H1 (cell line): Measurements from ENCODE around the gene IL1RL1. TPM values are rescaled to one million over a fixed set of nuclear protein-coding genes. Genes with fewer than 3 reads are reported as not detected.

Source experiments
- CTCF ChIA-PET: fragments of 300-600 bp; sonication (Branson Sonifier 250); formaldehyde crosslinking; loops from one replicate; lab custom pipeline; 2021; ENCODE audit not compliant: partially characterized antibody; lab: Charles Lee
- POLR2A ChIA-PET: fragments of 300-600 bp; sonication (Branson Sonifier 250); formaldehyde crosslinking; loops from one replicate; lab custom pipeline; 2021; ENCODE audit warnings: inconsistent platforms; ENCODE audit not compliant: partially characterized antibody; lab: Charles Lee
- DNase-seq, 2 experiments: peaks; one replicate each; pipeline versions ENCODE4 v3.0.0 to v3.0.0-alpha.2; 2010 to 2022; ENCODE audit warnings: low spot score in 2 of 2, low read depth in 1 of 2, mixed read lengths in 1 of 2
- FAIRE-seq: peaks from 2 replicates; lab custom pipeline; 2011; peaks lifted over from hg19 to GRCh38; lab: Jason Lieb, UNC
- H2AFZ ChIP-seq: 2 replicates; pipeline ENCODE4 v1.8.1; 2012; ENCODE audit warnings: low read length, inconsistent platforms
- H2AK5ac ChIP-seq: 2 replicates; pipeline ENCODE4 v1.6.1; 2013; ENCODE audit warnings: low read depth, low read length
- H2BK120ac ChIP-seq: replicated peaks from 2 replicates; pipeline ENCODE3; 2013; ENCODE audit warnings: low read depth, low read length, inconsistent platforms
- H2BK12ac ChIP-seq: 2 replicates; pipeline ENCODE4 v1.6.1; 2013; ENCODE audit warnings: low read depth, low read length
- H2BK15ac ChIP-seq: 2 replicates; pipeline ENCODE4 v1.6.1; 2013; ENCODE audit warnings: low read length
- H2BK20ac ChIP-seq: 2 replicates; pipeline ENCODE4 v1.6.1; 2013; ENCODE audit warnings: low read length
- H2BK5ac ChIP-seq: 2 replicates; pipeline ENCODE4 v1.6.1; 2013; ENCODE audit warnings: low read depth, low read length
- H3K14ac ChIP-seq: 2 replicates; pipeline ENCODE4 v1.6.1; 2013; ENCODE audit warnings: inconsistent platforms; ENCODE audit not compliant: insufficient read length
- H3K18ac ChIP-seq: 2 replicates; pipeline ENCODE4 v1.6.1; 2013; ENCODE audit warnings: low read length; ENCODE audit errors: extremely low read depth
- H3K23ac ChIP-seq: 2 replicates; pipeline ENCODE4 v1.6.1; 2013; ENCODE audit warnings: inconsistent platforms; ENCODE audit not compliant: insufficient read length
- H3K23me2 ChIP-seq: 2 replicates; pipeline ENCODE4 v1.6.1; 2013; ENCODE audit warnings: low read depth, low read length
- H3K27ac ChIP-seq: 2 replicates; pipeline ENCODE4 v1.6.1; 2011; ENCODE audit warnings: low read depth, low read length, inconsistent platforms
- H3K27me3 ChIP-seq, 4 experiments: replicated peaks in 1 of 4; 1 replicate in 1 of 4; 2 replicates in 3 of 4; pipeline versions ENCODE4 v1.6.1 to v1.8.1; 2011 to 2013; ENCODE audit warnings: low read length in 3 of 4, mild to moderate bottlenecking in 3 of 4, inconsistent platforms in 2 of 4, mixed read lengths in 2 of 4, moderate library complexity in 1 of 4; ENCODE audit not compliant: control insufficient read depth in 3 of 4, insufficient read depth in 3 of 4; ENCODE audit errors: extremely low read depth in 1 of 4
- H3K36me3 ChIP-seq, 4 experiments: 2 replicates each; pipeline versions ENCODE4 v1.6.1 to v1.8.1; 2011 to 2013; ENCODE audit warnings: mild to moderate bottlenecking in 4 of 4, low read length in 3 of 4, moderate library complexity in 2 of 4, control low read depth in 1 of 4, inconsistent platforms in 1 of 4; ENCODE audit not compliant: insufficient read depth in 4 of 4, control insufficient read depth in 2 of 4
- H3K4ac ChIP-seq: replicated peaks from 2 replicates; pipeline ENCODE3; 2013; ENCODE audit warnings: low read length, low read depth, mixed read lengths, inconsistent platforms; ENCODE audit not compliant: insufficient read length
- H3K4me1 ChIP-seq, 4 experiments: replicated peaks in 1 of 4; 1 replicate in 1 of 4; 2 replicates in 3 of 4; pipeline versions ENCODE4 v1.6.1 to v1.8.1; 2011 to 2013; ENCODE audit warnings: low read length in 3 of 4, inconsistent platforms in 2 of 4, mixed read lengths in 1 of 4; ENCODE audit not compliant: insufficient read depth in 4 of 4, control insufficient read depth in 3 of 4
- H3K4me2 ChIP-seq, 2 experiments: 2 replicates each; pipeline versions ENCODE4 v1.6.1 to v1.8.1; 2011 to 2013; ENCODE audit warnings: low read depth in 2 of 2, low read length in 2 of 2, control low read depth in 1 of 2, inconsistent platforms in 1 of 2, mild to moderate bottlenecking in 1 of 2; ENCODE audit not compliant: insufficient read depth in 1 of 2
- H3K4me3 ChIP-seq, 4 experiments: fragments of 200-600, 300-600 bp in 1 of 4; sonication (generic), shearing (Covaris generic), sonication (Bioruptor Twin) in 1 of 4; 2 replicates each; pipeline versions ENCODE4 v1.5.1 to v1.8.1; 2011 to 2016; ENCODE audit warnings: low read length in 4 of 4, low read depth in 3 of 4, control low read depth in 2 of 4, inconsistent platforms in 2 of 4, mild to moderate bottlenecking in 2 of 4, mixed read lengths in 1 of 4, moderate library complexity in 1 of 4; ENCODE audit not compliant: insufficient read depth in 2 of 4; ENCODE audit errors: extremely low read depth in 1 of 4
- H3K56ac ChIP-seq: replicated peaks from 2 replicates; pipeline ENCODE3; 2013; ENCODE audit warnings: low read depth, mild to moderate bottlenecking, mixed read lengths, low read length, inconsistent platforms; ENCODE audit not compliant: insufficient read length
- H3K79me1 ChIP-seq: 2 replicates; pipeline ENCODE4 v1.6.1; 2013; ENCODE audit warnings: low read depth, low read length, control low read depth
- H3K79me2 ChIP-seq, 2 experiments: 2 replicates each; pipeline versions ENCODE4 v1.6.1 to v1.8.1; 2012 to 2013; ENCODE audit warnings: low read length in 2 of 2, mild to moderate bottlenecking in 2 of 2, inconsistent platforms in 1 of 2; ENCODE audit not compliant: insufficient read depth in 2 of 2, control insufficient read depth in 1 of 2
- H3K9ac ChIP-seq, 4 experiments: replicated peaks in 1 of 4; 1 replicate in 1 of 4; 2 replicates in 3 of 4; pipeline versions ENCODE4 v1.6.1 to v1.8.1; 2011 to 2013; ENCODE audit warnings: low read depth in 3 of 4, low read length in 3 of 4, control low read depth in 2 of 4, mild to moderate bottlenecking in 2 of 4, moderate library complexity in 2 of 4, inconsistent platforms in 1 of 4; ENCODE audit errors: extremely low read depth in 1 of 4
- H3K9me3 ChIP-seq, 2 experiments: 2 replicates each; pipeline versions ENCODE4 v1.6.1 to v1.8.1; 2012 to 2013; ENCODE audit warnings: mild to moderate bottlenecking in 2 of 2, moderate library complexity in 2 of 2, control low read depth in 1 of 2, inconsistent platforms in 1 of 2, low read depth in 1 of 2, low read length in 1 of 2, mixed read lengths in 1 of 2; ENCODE audit not compliant: insufficient read depth in 2 of 2
- H4K20me1 ChIP-seq, 2 experiments: replicated peaks in 1 of 2; 2 replicates each; pipeline versions ENCODE3 to v1.8.1; 2011 to 2013; ENCODE audit warnings: inconsistent platforms in 2 of 2, low read length in 2 of 2, mild to moderate bottlenecking in 1 of 2; ENCODE audit not compliant: insufficient read depth in 2 of 2, control insufficient read depth in 1 of 2
- H4K5ac ChIP-seq: 2 replicates; pipeline ENCODE4 v1.6.1; 2013; ENCODE audit warnings: low read length, low read depth, mixed read lengths, inconsistent platforms; ENCODE audit not compliant: insufficient read length
- H4K8ac ChIP-seq: 2 replicates; pipeline ENCODE4 v1.8.0; 2013; ENCODE audit warnings: mild to moderate bottlenecking, moderate library complexity, low read length, inconsistent platforms; ENCODE audit not compliant: insufficient read depth; ENCODE audit errors: extremely low read depth
- H4K91ac ChIP-seq: replicated peaks from 2 replicates; pipeline ENCODE3; 2013; ENCODE audit warnings: low read length, mixed read lengths, inconsistent platforms; ENCODE audit not compliant: insufficient read length
- BCL11A ChIP-seq, 2 experiments: IDR thresholded peaks; one replicate each; pipeline ENCODE4 v1.6.1; 2011; ENCODE audit warnings: low read depth in 2 of 2, low read length in 2 of 2, mild to moderate bottlenecking in 2 of 2
- CTBP2 ChIP-seq: IDR thresholded peaks from 2 replicates; pipeline ENCODE4 v1.7.0; 2011; ENCODE audit warnings: borderline replicate concordance, mild to moderate bottlenecking, moderate library complexity, mixed read lengths, low read length; ENCODE audit not compliant: insufficient read depth, insufficient read length
- KDM1A ChIP-seq: fragments of 200-600, 300-600 bp; sonication (generic); IDR thresholded peaks from 2 replicates; pipeline ENCODE4 v1.7.1; 2016; ENCODE audit warnings: mild to moderate bottlenecking, low read length, borderline replicate concordance
- MAFK ChIP-seq: IDR thresholded peaks from 2 replicates; pipeline ENCODE4 v1.6.1; 2012; ENCODE audit warnings: low read depth, mild to moderate bottlenecking, improper control_type of control experiment, low read length
- SRF ChIP-seq: IDR thresholded peaks from 2 replicates; pipeline ENCODE4 v1.6.1; 2011; ENCODE audit warnings: mild to moderate bottlenecking, low read depth, low read length, moderate library complexity
- USF2 ChIP-seq: IDR thresholded peaks from 2 replicates; pipeline ENCODE4 v1.6.1; 2011; ENCODE audit warnings: low read length, improper control_type of control experiment
- WGBS, 2 experiments: shearing (Covaris generic) in 1 of 2; methylation state at CpG; one replicate each; pipeline versions ENCODE4 v1.1.6 to v1.1.7; 2013 to 2015; ENCODE audit warnings: low lambda C conversion rate in 2 of 2, mixed read lengths in 2 of 2, inconsistent platforms in 1 of 2, low coverage in 1 of 2, missing lambda C conversion rate in 1 of 2; ENCODE audit not compliant: insufficient replicate concordance in 2 of 2, insufficient coverage in 1 of 2, insufficient read length in 1 of 2; ENCODE audit errors: extremely low coverage in 1 of 2, missing lambda C conversion rate in 1 of 2; 5-methylcytosine and 5-hydroxymethylcytosine counted together
- polyA plus RNA-seq, 7 experiments: library from polyadenylated mRNA; depleted of rRNA in 3 of 7; stranded (reverse) in 5 of 7; unstranded in 2 of 7; fragments of >200 nt in 5 of 7; fragments of 200-250 nt in 2 of 7; gene quantifications; 1 replicate in 5 of 7; 2 replicates in 1 of 7; 4 replicates in 1 of 7; pipeline versions ENCODE4 v1.2.1 to v1.2.3, GENCODE V29; 2011 to 2013; ENCODE audit warnings: missing spikeins in 2 of 7, mixed read lengths in 2 of 7
- total RNA-seq: library from RNA; stranded (reverse); fragmentation: NEBNext Ultra II Directional; extraction: Animal tissue kit (Norgen Biotek cat#: 25700); gene quantifications from 2 replicates; pipeline ENCODE4 v1.2.1, GENCODE V29; 2021
- TF ChIP-seq, protein P1 (sequence below), 3 experiments: IDR thresholded peaks; 1 replicate in 2 of 3; 2 replicates in 1 of 3; pipeline versions ENCODE4 v1.5.1 to v1.6.1; 2011; ENCODE audit warnings: low read length in 3 of 3, mild to moderate bottlenecking in 3 of 3, inconsistent platforms in 2 of 3, low read depth in 1 of 3, moderate library complexity in 1 of 3; ENCODE audit not compliant: insufficient read depth in 1 of 3; ENCODE audit errors: control extremely low read depth in 1 of 3

The IL1RL1 gene
- total and polyA plus RNA-seq, 2 of the 8 experiments (the other 6 are each of a cell fraction or from before 2014, with no cell fraction given) = not detected

DNA sequence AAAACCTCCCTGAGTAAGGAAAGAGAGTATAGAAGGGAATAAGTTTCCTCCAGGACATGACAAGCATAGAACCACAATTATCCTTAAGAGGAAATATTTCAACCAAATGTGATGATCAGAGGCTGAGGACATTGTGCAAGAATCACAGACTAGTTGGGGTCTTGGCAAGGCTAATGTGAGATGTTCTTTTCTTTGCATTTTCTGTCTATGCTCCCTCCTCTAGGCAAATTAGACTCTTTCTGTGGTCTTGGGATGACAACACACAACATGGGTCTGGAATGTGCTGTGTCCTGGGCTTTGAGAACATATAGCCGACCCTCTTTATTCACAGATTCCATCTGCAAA is 32.0 kb upstream of the IL1RL1 start:
- CTCF ChIA-PET = no interaction called here

More for the DNA sequence above, 32.0 kb upstream of the IL1RL1 start:
- H3K9ac ChIP-seq = no peak overlapping the region
- H3K56ac ChIP-seq = no peak overlapping the region
- DNase-seq = no peak
- H2BK5ac ChIP-seq = no peak overlapping the region
- no peak overlapping the region for H2BK20ac ChIP-seq
- no peaks in the 10 kb centered on the region for H3K79me1 ChIP-seq
- H3K4me1 ChIP-seq = no peaks in the 10 kb centered on the region
- no peak overlapping the region for H3K4ac ChIP-seq
- H2BK15ac ChIP-seq = no peak overlapping the region
- H2BK12ac ChIP-seq = no peak overlapping the region
- WGBS, 2 experiments = 89% methylated on average over 1 of the region's 1 CpG; no CpG with 5 or more reads in 1 of the 2 experiments
- no peak overlapping the region for H2AK5ac ChIP-seq
- no peak overlapping the region for H3K18ac ChIP-seq
- H3K36me3 ChIP-seq = no peaks in the 10 kb centered on the region
- H3K9me3 ChIP-seq = no peaks in the 10 kb centered on the region
- no peak overlapping the region for H4K8ac ChIP-seq
- peaks cover 0 to under 1% (median 0%) of the 10 kb centered on the region in 4 experiments; a peak in 1 of 7 replicates for H3K27me3 ChIP-seq
- H4K5ac ChIP-seq = no peak overlapping the region
- H3K4me3 ChIP-seq = no peak overlapping the region
- H3K14ac ChIP-seq = no peak overlapping the region
- no peak overlapping the region for H3K23ac ChIP-seq
- H3K27ac ChIP-seq = no peak overlapping the region
- H3K23me2 ChIP-seq = no peaks in the 10 kb centered on the region
- H4K91ac ChIP-seq = no peak overlapping the region
- H2BK120ac ChIP-seq = no peak overlapping the region
- H3K79me2 ChIP-seq = no peaks in the 10 kb centered on the region
- H4K20me1 ChIP-seq = no peaks in the 10 kb centered on the region
- no peak overlapping the region for H3K4me2 ChIP-seq
- FAIRE-seq = no peak
- POLR2A ChIA-PET = no interaction called here
- no peak for TF ChIP-seq KDM1A
- TF ChIP-seq CTBP2 = no peak
- TF ChIP-seq USF2 = no peak
- no peak for TF ChIP-seq MAFK
- no peak for TF ChIP-seq SRF
- no peak for TF ChIP-seq BCL11A (IDR thresholded peaks at IDR 0.05; ENCODE audit: low read depth in 2 of 2, low read length in 2 of 2)
- TF ChIP-seq, protein P1, sequence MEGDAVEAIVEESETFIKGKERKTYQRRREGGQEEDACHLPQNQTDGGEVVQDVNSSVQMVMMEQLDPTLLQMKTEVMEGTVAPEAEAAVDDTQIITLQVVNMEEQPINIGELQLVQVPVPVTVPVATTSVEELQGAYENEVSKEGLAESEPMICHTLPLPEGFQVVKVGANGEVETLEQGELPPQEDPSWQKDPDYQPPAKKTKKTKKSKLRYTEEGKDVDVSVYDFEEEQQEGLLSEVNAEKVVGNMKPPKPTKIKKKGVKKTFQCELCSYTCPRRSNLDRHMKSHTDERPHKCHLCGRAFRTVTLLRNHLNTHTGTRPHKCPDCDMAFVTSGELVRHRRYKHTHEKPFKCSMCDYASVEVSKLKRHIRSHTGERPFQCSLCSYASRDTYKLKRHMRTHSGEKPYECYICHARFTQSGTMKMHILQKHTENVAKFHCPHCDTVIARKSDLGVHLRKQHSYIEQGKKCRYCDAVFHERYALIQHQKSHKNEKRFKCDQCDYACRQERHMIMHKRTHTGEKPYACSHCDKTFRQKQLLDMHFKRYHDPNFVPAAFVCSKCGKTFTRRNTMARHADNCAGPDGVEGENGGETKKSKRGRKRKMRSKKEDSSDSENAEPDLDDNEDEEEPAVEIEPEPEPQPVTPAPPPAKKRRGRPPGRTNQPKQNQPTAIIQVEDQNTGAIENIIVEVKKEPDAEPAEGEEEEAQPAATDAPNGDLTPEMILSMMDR (IDR thresholded peaks at IDR 0.05; ENCODE audit: control extremely low read depth in 1 of 3, insufficient read depth in 1 of 3, low read depth in 1 of 3, low read length in 3 of 3) = no peak
- no peak overlapping the region for H2AFZ ChIP-seq
